Activated gamma-delta T cell (primary cell): ENCODE measurements around the gene TBC1D16.

ENCODE experiments used
- DNase-seq: peaks from one replicate; lab custom pipeline; 2025; lab: John Stamatoyannopoulos, UW

The TBC1D16 gene

DNA sequence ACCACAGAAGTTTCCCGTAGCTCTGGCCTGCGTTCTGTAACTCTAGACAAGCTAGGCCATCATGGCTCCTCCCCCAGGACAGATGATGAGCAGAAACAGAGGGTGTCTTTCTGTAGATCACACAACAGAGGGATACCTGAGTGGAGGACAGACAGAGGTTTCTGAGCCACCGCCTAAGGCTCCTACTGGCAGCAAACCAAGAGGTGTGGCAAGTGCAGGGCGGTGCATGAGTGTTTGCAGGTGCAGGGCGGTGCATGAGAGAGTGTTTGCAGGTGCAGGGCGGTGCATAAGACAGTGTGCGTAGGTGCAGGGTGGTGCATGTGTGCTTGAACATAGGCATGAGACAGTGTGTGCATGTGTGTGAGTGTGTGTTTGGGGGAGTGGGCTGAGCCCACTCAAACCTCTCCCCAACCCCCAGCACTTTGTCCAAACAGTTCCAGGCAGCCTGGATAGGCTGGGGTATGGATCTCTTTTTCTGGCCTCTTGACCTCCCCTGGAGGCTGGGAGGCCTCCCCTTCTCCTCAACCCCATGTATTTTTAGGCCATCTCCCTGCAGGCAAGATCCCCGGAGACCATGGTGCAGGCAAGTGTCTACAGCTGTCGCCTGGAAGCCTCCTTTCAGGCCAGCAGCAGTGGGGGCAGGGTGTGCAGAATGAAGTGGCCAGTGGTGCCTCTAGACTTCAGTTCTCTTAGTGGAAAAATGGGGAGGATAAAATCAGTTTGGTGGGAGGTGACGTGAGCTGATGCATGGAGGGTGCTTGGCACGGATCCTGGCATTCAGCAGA lies 143.0 kb downstream of the TBC1D16 start:
- no peak for DNase-seq

DNA sequence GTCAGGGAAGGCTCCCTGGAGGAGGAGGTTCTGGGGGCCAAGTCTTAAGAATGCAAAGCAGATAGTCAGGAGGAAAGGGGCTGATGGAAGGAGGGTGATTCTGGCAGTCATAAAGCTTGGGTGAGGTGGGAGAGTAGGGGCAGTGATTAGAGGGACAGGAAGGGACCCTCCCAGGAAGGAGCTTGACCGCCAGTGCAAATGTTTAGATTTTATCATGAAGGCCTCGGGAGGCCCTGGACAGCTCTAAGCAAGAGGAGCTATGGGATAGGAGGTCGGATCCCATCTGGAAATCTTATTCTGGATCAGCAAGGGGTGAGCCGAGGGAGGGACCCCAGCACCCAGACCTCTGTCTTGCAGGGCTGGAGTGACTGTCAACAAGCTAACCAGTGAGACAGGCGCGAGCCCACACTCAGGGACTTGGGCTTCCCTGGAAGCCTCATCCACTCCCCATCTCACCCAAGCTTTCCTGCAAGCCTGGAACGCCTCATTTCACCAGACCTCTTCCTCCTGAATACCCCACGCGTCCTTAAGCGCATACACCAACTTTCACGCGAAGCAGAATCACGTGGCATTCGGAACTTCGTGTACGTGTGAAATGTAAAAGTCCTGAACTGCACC lies 144.4 kb downstream of the TBC1D16 start:
- DNase-seq: no peak

DNA sequence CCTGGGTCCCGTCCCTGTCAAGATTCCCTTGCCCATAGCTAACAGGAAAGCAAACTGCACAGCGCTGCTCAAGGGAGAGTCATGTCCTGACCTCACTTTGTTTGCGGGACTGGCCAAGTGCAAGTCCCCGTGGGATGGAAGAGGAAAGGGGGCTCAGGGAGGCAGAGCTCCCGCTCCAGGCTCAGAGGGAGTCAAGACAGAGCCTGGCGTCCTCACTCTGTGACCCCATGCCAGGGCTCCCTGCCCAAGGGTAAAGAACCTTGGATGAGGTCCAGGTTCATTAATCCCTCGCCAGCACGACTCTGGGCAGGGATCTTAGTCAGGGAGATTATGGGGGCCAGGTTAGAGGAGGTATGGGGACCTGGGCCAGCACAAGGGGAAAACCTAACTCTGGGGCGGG lies 145.0 kb downstream of the TBC1D16 start:
- no peak for DNase-seq

DNA sequence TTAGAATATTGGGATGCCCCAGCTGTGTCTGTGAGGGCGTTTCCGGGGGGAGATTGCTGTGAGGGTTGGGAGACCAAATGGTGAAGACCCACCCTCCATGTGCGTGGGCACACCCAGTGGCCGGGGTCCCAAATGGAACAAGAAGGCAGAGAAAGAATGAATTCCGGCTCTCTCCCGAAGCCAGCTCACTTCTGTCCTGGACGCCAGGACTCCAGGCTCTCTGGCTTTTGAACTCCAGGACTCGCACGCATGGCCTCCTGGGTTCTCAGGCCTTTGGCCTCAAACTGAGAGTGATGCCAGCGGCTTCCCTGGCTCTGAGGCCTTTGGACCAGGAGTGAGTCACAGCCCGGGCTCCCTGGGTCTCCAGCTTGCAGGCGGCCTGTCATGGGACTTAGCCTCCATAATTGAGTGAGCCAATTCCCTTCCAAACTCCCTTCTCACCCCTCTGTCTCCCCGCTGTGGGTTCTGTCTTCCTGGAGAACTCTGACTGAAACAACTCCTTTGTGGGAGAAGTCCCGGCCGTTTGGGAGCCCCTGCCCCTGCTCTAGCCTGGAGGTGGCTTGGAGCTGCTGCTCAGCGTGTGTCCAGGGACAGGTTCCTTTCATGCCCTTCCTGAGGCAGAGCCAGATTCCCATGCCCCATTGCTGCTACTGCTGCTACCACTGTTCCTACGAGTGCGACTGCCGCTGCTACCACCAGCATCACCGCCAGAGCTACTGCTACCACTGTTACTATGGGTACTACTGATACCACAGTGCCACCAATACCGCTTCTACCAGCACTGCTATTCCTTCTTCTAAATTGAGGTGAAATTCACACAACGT lies 146.6 kb downstream of the TBC1D16 start:
- DNase-seq: no peak

DNA sequence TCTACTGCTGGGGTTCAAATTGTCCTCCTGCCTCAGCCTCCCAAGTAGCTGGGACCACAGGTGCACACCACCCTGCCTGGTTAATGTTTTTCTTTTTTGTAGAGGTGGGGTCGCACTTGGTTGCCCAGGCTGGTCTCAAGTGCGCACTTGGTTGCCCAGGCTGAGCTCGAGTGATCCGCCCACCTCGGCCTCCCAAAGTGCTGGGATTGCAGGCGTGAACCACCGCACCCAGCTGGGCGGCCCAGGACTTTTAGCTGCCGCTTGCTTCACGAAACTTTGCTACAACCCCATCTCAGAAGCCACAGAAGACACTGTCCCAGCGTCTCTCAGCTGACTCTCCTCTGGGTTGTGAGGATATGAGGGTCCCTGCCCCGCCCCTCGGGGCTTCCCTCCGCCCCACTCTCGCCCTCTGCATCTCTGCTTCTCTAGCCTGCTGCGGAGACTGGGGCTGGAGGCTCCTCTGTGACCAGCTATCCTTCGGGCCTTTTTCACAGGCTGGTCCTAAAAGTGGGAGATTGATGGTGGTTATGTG lies 147.6 kb downstream of the TBC1D16 start:
- DNase-seq: no peak

DNA sequence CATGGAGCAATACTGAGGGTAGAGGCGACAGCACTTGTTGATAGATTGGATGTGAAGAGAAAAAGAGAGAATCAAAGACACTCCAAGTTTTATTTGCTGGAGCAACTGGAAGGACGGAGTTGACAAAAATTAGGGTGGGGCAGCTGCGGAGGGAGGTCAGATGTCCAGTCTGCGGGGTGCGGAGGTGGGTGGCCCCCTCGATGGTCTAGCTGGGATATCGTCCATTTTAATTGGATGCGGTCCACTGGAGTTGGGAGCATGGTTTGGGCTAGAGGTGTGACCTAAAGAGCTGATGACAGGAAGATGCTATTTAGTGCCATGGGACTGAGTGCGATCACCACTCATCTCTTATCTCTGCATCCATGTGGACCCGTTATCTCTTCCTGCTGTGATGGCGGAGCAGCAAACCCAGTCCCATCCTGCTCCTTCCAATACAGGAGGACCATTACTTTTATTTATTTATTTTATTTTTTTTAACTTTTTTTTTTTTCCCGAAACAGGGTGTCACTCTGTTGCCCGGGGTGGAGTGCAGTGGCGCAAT lies 148.2 kb downstream of the TBC1D16 start:
- DNase-seq: no peak

DNA sequence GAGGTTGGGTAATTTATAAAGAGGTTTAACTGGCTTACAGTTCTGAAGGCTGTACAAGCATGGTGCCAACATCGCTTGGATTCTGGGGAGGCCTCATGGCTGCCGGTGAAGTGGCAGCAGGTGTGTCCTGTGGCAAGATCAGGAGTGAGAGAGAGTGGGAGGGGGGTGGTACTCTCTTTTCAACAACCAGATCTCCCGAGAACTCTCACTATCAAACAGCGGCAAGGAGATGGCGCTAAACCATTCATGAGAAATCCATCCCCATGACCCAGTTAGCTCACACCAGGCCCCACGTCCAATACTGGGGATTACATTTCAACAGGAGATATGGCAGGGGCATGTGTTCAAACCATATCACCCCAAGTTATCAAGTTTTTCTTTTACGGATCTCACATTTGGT lies 152.5 kb downstream of the TBC1D16 start:
- no peak for DNase-seq
